ENCODE measurements around the gene KRT82. TPM values are rescaled to one million over a fixed set of nuclear protein-coding genes. Genes with fewer than 3 reads are reported as not detected.

KRT82 gene
- polyA plus RNA-seq, 1 of the 3 experiments (the other 2 are of a cell fraction): not detected

- Histone ChIP-seq H3F3A (replicated peaks; ENCODE audit: insufficient read depth) (no peaks in the 10 kb centered on the region), H2AFZ (ENCODE audit: low read depth) (no peak overlapping the region), H4K20me1 (ENCODE audit: insufficient read depth) (no peaks in the 10 kb centered on the region), H3K79me2 (ENCODE audit: insufficient read depth) (no peaks in the 10 kb centered on the region), H3K9me2 (no peaks in the 10 kb centered on the region), H3K9ac (no peak overlapping the region), H3K4me1 (ENCODE audit: control insufficient read depth in 1 of 2, insufficient read depth in 2 of 2, low read depth in 1 of 2, low read length in 1 of 2) (no peaks in the 10 kb centered on the region; a peak in 1 of 4 replicates), H3K4me3 (ENCODE audit: low read depth in 2 of 2, low read length in 1 of 2) (no peak overlapping the region), H3K4me2 (no peak overlapping the region), H3K9me3 (no peaks in the 10 kb centered on the region), H3K27ac (ENCODE audit: low read depth in 2 of 2, low read length in 1 of 2) (no peak overlapping the region), H3K36me3 (replicated peaks in 1 of 2; ENCODE audit: control insufficient read depth in 1 of 2, insufficient read depth in 2 of 2, low read length in 1 of 2) (no peaks in the 10 kb centered on the region), H3K27me3 (ENCODE audit: insufficient read depth) (peaks cover 75% of the 10 kb centered on the region)
- no peak for DNase-seq
- ChIA-PET POLR2A (no interaction called here), CTCF (interaction anchor here (1.0 to 6.5 kb wide), 13 partner anchors 9 to 504 kb away, joined by 3 to 58 read pairs (median 4); no protein-coding TSS in a partner anchor)
- no peak for TF ChIP-seq PBX3 (IDR thresholded peaks at IDR 0.05)
- TF ChIP-seq YY1 (IDR thresholded peaks at IDR 0.05; ENCODE audit: low read depth): no peak
- TF ChIP-seq EP300 (IDR thresholded peaks at IDR 0.05; ENCODE audit: borderline replicate concordance in 1 of 2, low read depth in 1 of 2, low read length in 1 of 2): no peak
- TF ChIP-seq SIN3A (IDR thresholded peaks at IDR 0.05; ENCODE audit: borderline replicate concordance, low read depth, low read length): no peak
- TF ChIP-seq POLR2AphosphoS5 (IDR thresholded peaks at IDR 0.05; ENCODE audit: low read depth, low read length): no peak
- 56% methylated on average over 8 of the region's 8 CpGs for WGBS (ENCODE audit: low lambda C conversion rate)
These were observed 24.9 kb downstream of the KRT82 start for GRCh38 chr12:52381206-52381605.

- no peaks in the 10 kb centered on the region for H3K9me3 ChIP-seq
- no peak overlapping the region for H3K9ac ChIP-seq
- H3K79me2 ChIP-seq (ENCODE audit: insufficient read depth): no peaks in the 10 kb centered on the region
- peaks cover 75% of the 10 kb centered on the region for H3K27me3 ChIP-seq (ENCODE audit: insufficient read depth)
- H3K4me3 ChIP-seq (ENCODE audit: low read depth in 2 of 2, low read length in 1 of 2): no peak overlapping the region
- no peak overlapping the region for H3K4me2 ChIP-seq
- no peaks in the 10 kb centered on the region for H3K36me3 ChIP-seq (replicated peaks in 1 of 2; ENCODE audit: control insufficient read depth in 1 of 2, insufficient read depth in 2 of 2, low read length in 1 of 2)
- no peaks in the 10 kb centered on the region for H4K20me1 ChIP-seq (ENCODE audit: insufficient read depth)
- no peaks in the 10 kb centered on the region for H3K9me2 ChIP-seq
- ChIA-PET POLR2A (interaction anchor here (0.6 kb wide), 1 partner anchor 98 kb away, joined by 3 read pairs; no protein-coding TSS in a partner anchor), CTCF (interaction anchor here (0.6 to 6.5 kb wide), 23 partner anchors 8 to 601 kb away, joined by 3 to 58 read pairs (median 3); no protein-coding TSS in a partner anchor)
- H3K27ac ChIP-seq (ENCODE audit: low read depth in 2 of 2, low read length in 1 of 2): no peak overlapping the region
- DNase-seq: peak; percentile 53
- no peak for TF ChIP-seq USF1 (IDR thresholded peaks at IDR 0.05; ENCODE audit: borderline replicate concordance, low read depth)
- peak; percentile 68 for TF ChIP-seq CTCF (IDR thresholded peaks at IDR 0.05)
- TF ChIP-seq FOXJ3 (CRISPR knock-in tag; IDR thresholded peaks at IDR 0.05): no peak
- TF ChIP-seq RAD21 (IDR thresholded peaks at IDR 0.05; ENCODE audit: low read length): peak; percentile 47
- TF ChIP-seq SMC3 (IDR thresholded peaks at IDR 0.05; ENCODE audit: low read depth, low read length): peak; percentile 39
- no peaks in the 10 kb centered on the region for H3F3A ChIP-seq (replicated peaks; ENCODE audit: insufficient read depth)
- WGBS (ENCODE audit: low lambda C conversion rate): 24% methylated on average over 13 of the region's 15 CpGs
- H2AFZ ChIP-seq (ENCODE audit: low read depth): no peak overlapping the region
- H3K4me1 ChIP-seq (ENCODE audit: control insufficient read depth in 1 of 2, insufficient read depth in 2 of 2, low read depth in 1 of 2, low read length in 1 of 2): no peaks in the 10 kb centered on the region; a peak in 1 of 4 replicates
These were observed 25.9 kb downstream of the KRT82 start for GRCh38 chr12:52380271-52380694.

Measured in SK-N-SH (cell line).